Neural progenitor cell (in vitro differentiated cells): ENCODE measurements around the gene EI24. TPM values are rescaled to one million over a fixed set of nuclear protein-coding genes. Genes with fewer than 3 reads are reported as not detected.

Experiments used
- DNase-seq: peaks from one replicate; pipeline ENCODE4 v3.0.0-alpha.2; 2016; ENCODE audit warnings: low spot score
- H2AFZ ChIP-seq: fragments of 200-600 bp; sonication (generic); replicated peaks from 2 replicates; pipeline ENCODE4 v1.6.1; 2016; ENCODE audit warnings: antibody characterized with exemption
- H3F3A ChIP-seq: fragments of 200-600 bp; sonication (generic); 2 replicates; pipeline ENCODE4 v1.6.1; 2016; ENCODE audit warnings: antibody characterized with exemption, low read depth
- H3K27ac ChIP-seq: fragments of 200-600 bp; sonication (generic); 2 replicates; pipeline ENCODE4 v1.5.1; 2016; ENCODE audit warnings: mild to moderate bottlenecking
- H3K27me3 ChIP-seq: fragments of 200-600 bp; sonication (generic); 2 replicates; pipeline ENCODE4 v1.6.1; 2016; ENCODE audit warnings: mild to moderate bottlenecking, moderate library complexity
- H3K36me3 ChIP-seq: fragments of 200-600 bp; sonication (generic); 2 replicates; pipeline ENCODE4 v1.5.1; 2016
- H3K4me1 ChIP-seq: fragments of 200-600 bp; sonication (generic); 2 replicates; pipeline ENCODE4 v1.6.1; 2016; ENCODE audit warnings: mixed run types
- H3K4me2 ChIP-seq: fragments of 200-600 bp; sonication (generic); 2 replicates; pipeline ENCODE4 v1.6.1; 2016
- H3K4me3 ChIP-seq: fragments of 200-600 bp; sonication (generic); 2 replicates; pipeline ENCODE4 v1.5.1; 2016
- H3K79me2 ChIP-seq: fragments of 200-600 bp; sonication (generic); 2 replicates; pipeline ENCODE4 v1.6.1; 2016; ENCODE audit warnings: low read depth
- H3K9ac ChIP-seq: fragments of 200-600 bp; sonication (generic); 2 replicates; pipeline ENCODE4 v1.6.1; 2016
- H3K9me3 ChIP-seq: fragments of 200-600 bp; sonication (generic); 2 replicates; pipeline ENCODE4 v1.5.1; 2016; ENCODE audit warnings: low read depth
- H4K20me1 ChIP-seq: fragments of 200-600 bp; sonication (generic); 2 replicates; pipeline ENCODE4 v1.6.1; 2016; ENCODE audit warnings: low read depth
- H3K27ac Mint-ChIP-seq: 3 replicates; pipeline ENCODE4 v1.8.0; 2021; ENCODE audit warnings: mixed read lengths
- H3K27me3 Mint-ChIP-seq: 2 replicates; pipeline ENCODE4 v1.8.0; 2022; ENCODE audit warnings: low read depth, mild to moderate bottlenecking, inconsistent platforms, moderate library complexity, mixed read lengths; ENCODE audit not compliant: insufficient read depth
- H3K36me3 Mint-ChIP-seq: 3 replicates; pipeline ENCODE4 v1.8.0; 2021; ENCODE audit warnings: mixed read lengths
- H3K4me1 Mint-ChIP-seq: 3 replicates; pipeline ENCODE4 v1.8.0; 2021; ENCODE audit warnings: mixed read lengths
- H3K4me3 Mint-ChIP-seq: 3 replicates; pipeline ENCODE4 v1.8.0; 2021; ENCODE audit warnings: mild to moderate bottlenecking, moderate library complexity, mixed read lengths
- H3K9me3 Mint-ChIP-seq: 3 replicates; pipeline ENCODE4 v1.8.0; 2020; ENCODE audit warnings: mixed read lengths
- EZH2 ChIP-seq: fragments of 200-600 bp; sonication (generic); IDR thresholded peaks from 2 replicates; pipeline ENCODE4 v1.6.1; 2017; ENCODE audit warnings: antibody characterized with exemption, mild to moderate bottlenecking, moderate library complexity
- EZH2phosphoT487 ChIP-seq: fragments of 200-600 bp; sonication (generic); IDR thresholded peaks from 2 replicates; pipeline ENCODE4 v1.6.1; 2017; ENCODE audit warnings: antibody characterized with exemption
- total RNA-seq: library from RNA; depleted of rRNA; stranded (reverse); fragments of >200 nt; gene quantifications from 2 replicates; pipeline ENCODE4 v1.2.3, GENCODE V29; 2015; ENCODE audit warnings: low replicate concordance
- TF ChIP-seq, protein P1 (sequence below): fragments of 200-600 bp; sonication (generic); IDR thresholded peaks from 2 replicates; pipeline ENCODE4 v1.5.1; 2017; ENCODE audit warnings: antibody characterized with exemption, mild to moderate bottlenecking

Gene EI24
- total RNA-seq, 1 donor from 2014 or later = 99.8 TPM

DNA sequence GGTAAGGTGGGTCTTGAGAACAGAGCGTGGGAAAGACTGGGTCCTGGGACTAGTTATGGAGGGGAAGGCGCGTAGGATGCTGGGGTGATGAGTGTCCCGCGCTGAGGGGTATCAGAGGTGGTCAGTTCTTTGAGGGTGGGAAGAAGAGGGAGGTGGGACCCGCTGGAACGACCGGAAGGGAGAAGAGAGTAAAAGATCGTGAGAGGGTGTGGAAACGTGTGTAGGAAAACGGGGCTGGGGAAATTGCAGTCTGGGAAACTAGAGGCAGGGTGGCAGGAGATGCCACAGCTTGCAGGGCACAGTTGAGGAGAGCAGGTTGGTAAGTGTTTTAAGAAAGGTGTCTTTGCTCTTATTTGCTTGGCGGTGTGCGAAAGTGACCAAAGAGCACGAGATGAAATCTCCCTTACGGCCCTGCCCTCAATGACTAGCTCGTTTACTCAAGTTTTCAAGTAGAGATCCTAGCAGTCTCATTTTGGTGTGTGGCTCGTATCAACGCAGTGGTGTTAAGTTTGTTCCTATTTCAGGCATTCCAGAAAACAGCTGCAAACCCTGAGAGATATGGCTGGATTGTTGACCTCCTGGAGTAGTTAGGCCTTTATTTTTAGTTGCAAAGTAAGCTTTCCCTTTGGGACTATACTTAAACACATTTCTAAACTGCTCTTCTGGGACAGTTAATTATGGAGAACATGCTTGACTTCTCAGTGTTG is 24.0 kb downstream of the EI24 start:
- H3K4me1 Mint-ChIP-seq = peaks cover 28% of the 10 kb centered on the region
- Histone ChIP-seq H3K4me2 (peak overlapping the region; percentile 94), H2AFZ (peak overlapping the region; percentile 92), H3K4me3 (peak overlapping the region; percentile 92), H4K20me1 (peaks cover 14% of the 10 kb centered on the region), H3K36me3 (peaks cover 6% of the 10 kb centered on the region), H3K9ac (peak overlapping the region; percentile 73), H3F3A (no peaks in the 10 kb centered on the region), H3K9me3 (no peaks in the 10 kb centered on the region), H3K27me3 (no peaks in the 10 kb centered on the region), H3K27ac (no peak overlapping the region), H3K4me1 (peaks cover 11% of the 10 kb centered on the region), H3K79me2 (peaks cover 72% of the 10 kb centered on the region)
- TF ChIP-seq EZH2phosphoT487 = no peak
- TF ChIP-seq, protein P1, sequence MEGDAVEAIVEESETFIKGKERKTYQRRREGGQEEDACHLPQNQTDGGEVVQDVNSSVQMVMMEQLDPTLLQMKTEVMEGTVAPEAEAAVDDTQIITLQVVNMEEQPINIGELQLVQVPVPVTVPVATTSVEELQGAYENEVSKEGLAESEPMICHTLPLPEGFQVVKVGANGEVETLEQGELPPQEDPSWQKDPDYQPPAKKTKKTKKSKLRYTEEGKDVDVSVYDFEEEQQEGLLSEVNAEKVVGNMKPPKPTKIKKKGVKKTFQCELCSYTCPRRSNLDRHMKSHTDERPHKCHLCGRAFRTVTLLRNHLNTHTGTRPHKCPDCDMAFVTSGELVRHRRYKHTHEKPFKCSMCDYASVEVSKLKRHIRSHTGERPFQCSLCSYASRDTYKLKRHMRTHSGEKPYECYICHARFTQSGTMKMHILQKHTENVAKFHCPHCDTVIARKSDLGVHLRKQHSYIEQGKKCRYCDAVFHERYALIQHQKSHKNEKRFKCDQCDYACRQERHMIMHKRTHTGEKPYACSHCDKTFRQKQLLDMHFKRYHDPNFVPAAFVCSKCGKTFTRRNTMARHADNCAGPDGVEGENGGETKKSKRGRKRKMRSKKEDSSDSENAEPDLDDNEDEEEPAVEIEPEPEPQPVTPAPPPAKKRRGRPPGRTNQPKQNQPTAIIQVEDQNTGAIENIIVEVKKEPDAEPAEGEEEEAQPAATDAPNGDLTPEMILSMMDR = no peak
- TF ChIP-seq EZH2 = no peak
- H3K4me3 Mint-ChIP-seq = peak overlapping the region; percentile 97
- no peak for DNase-seq
- no peaks in the 10 kb centered on the region for H3K9me3 Mint-ChIP-seq
- H3K36me3 Mint-ChIP-seq = peaks cover 7% of the 10 kb centered on the region
- peaks cover 2% of the 10 kb centered on the region for H3K27me3 Mint-ChIP-seq
- H3K27ac Mint-ChIP-seq = peak overlapping the region; percentile 32

GRCh38 chr11:125594958-125595357 is 25.7 kb downstream of the EI24 start:
- H3K9me3 ChIP-seq = no peaks in the 10 kb centered on the region
- DNase-seq = no peak
- H3K4me1 ChIP-seq = peaks cover 5% of the 10 kb centered on the region
- H3K27ac ChIP-seq = no peak overlapping the region
- no peak overlapping the region for H3K9ac ChIP-seq
- H3K4me2 ChIP-seq = no peak overlapping the region
- H3K9me3 Mint-ChIP-seq = no peaks in the 10 kb centered on the region
- TF ChIP-seq EZH2 = no peak
- TF ChIP-seq EZH2phosphoT487 = no peak
- TF ChIP-seq, protein P1 = no peak
- H3K27me3 Mint-ChIP-seq = peaks cover 2% of the 10 kb centered on the region
- H3K4me3 ChIP-seq = no peak overlapping the region
- H3F3A ChIP-seq = no peaks in the 10 kb centered on the region
- H4K20me1 ChIP-seq = peaks cover 14% of the 10 kb centered on the region
- peaks cover 74% of the 10 kb centered on the region for H3K79me2 ChIP-seq
- no peak overlapping the region for H3K4me3 Mint-ChIP-seq
- H3K27me3 ChIP-seq = no peaks in the 10 kb centered on the region
- H3K4me1 Mint-ChIP-seq = peaks cover 25% of the 10 kb centered on the region
- no peak overlapping the region for H3K27ac Mint-ChIP-seq
- H3K36me3 Mint-ChIP-seq = peaks cover 9% of the 10 kb centered on the region
- H3K36me3 ChIP-seq = peaks cover 6% of the 10 kb centered on the region
- H2AFZ ChIP-seq = no peak overlapping the region

GRCh38 chr11:125600663-125601062 is 31.4 kb downstream of the EI24 start:
- no peaks in the 10 kb centered on the region for H3K4me1 ChIP-seq
- Mint-ChIP-seq H3K4me3 (no peak overlapping the region), H3K9me3 (no peaks in the 10 kb centered on the region), H3K36me3 (peaks cover 23% of the 10 kb centered on the region), H3K27ac (no peak overlapping the region), H3K27me3 (no peaks in the 10 kb centered on the region), H3K4me1 (no peaks in the 10 kb centered on the region)
- H4K20me1 ChIP-seq = peaks cover 8% of the 10 kb centered on the region
- H3K27ac ChIP-seq = no peak overlapping the region
- peaks cover 17% of the 10 kb centered on the region for H3K36me3 ChIP-seq
- TF ChIP-seq EZH2 = no peak
- TF ChIP-seq, protein P1 = no peak
- TF ChIP-seq EZH2phosphoT487 = no peak
- no peak overlapping the region for H2AFZ ChIP-seq
- no peaks in the 10 kb centered on the region for H3K9me3 ChIP-seq
- H3K4me3 ChIP-seq = no peak overlapping the region
- H3K9ac ChIP-seq = no peak overlapping the region
- H3K27me3 ChIP-seq = no peaks in the 10 kb centered on the region
- peaks cover 33% of the 10 kb centered on the region for H3K79me2 ChIP-seq
- no peak for DNase-seq
- H3K4me2 ChIP-seq = no peak overlapping the region
- no peaks in the 10 kb centered on the region for H3F3A ChIP-seq
